HEK293 (cell line): Measurements from ENCODE around the gene ORM2.

Experiments used
- CTCF ChIA-PET: fragments of 350-600 bp; formaldehyde crosslinking; extraction: SDS; loops from one replicate; lab custom pipeline; 2021; ENCODE audit warnings: antibody characterized with exemption; lab: Yijun Ruan, JAX
- POLR2A ChIA-PET: fragments of 300-600 bp; formaldehyde crosslinking; extraction: SDS; loops from one replicate; lab custom pipeline; 2020; ENCODE audit warnings: antibody characterized with exemption, inconsistent platforms; lab: Yijun Ruan, JAX
- H3K27ac ChIP-seq: fragments of 200-500 bp; sonication (Bioruptor generic); 2 replicates; pipeline ENCODE4 v1.5.1; 2014; ENCODE audit warnings: low read depth, low read length, control low read depth, inconsistent platforms; ENCODE audit errors: extremely low read depth
- H3K36me3 ChIP-seq, 2 experiments: fragments of 200-500 bp in 1 of 2; sonication (Bioruptor generic) in 1 of 2; 1 replicate in 1 of 2; 2 replicates in 1 of 2; pipeline ENCODE4 v1.5.1; 2014 to 2017; ENCODE audit warnings: inconsistent platforms in 2 of 2, low read length in 2 of 2; ENCODE audit not compliant: control insufficient read depth in 2 of 2, insufficient read depth in 1 of 2
- H3K4me1 ChIP-seq: fragments of 200-500 bp; sonication (Bioruptor generic); 2 replicates; pipeline ENCODE4 v1.5.1; 2014; ENCODE audit warnings: mild to moderate bottlenecking, low read length, inconsistent platforms; ENCODE audit not compliant: control insufficient read depth, insufficient read depth
- H3K4me3 ChIP-seq: 2 replicates; pipeline ENCODE4 v1.5.1; 2011; ENCODE audit warnings: low read depth, mild to moderate bottlenecking, control low read depth, low read length, moderate library complexity
- H3K9me3 ChIP-seq: fragments of 200-500 bp; sonication (Bioruptor generic); 2 replicates; pipeline ENCODE4 v1.5.1; 2014; ENCODE audit warnings: low read depth, low read length, inconsistent platforms; ENCODE audit not compliant: control insufficient read depth, insufficient read depth
- BCL11A ChIP-seq: fragments of 450-650 bp; formaldehyde crosslinking; IDR thresholded peaks from 2 replicates; pipeline ENCODE4 v1.5.1; 2016; ENCODE audit warnings: low read depth, missing biosample characterization, missing genetic modification characterization
- ZBTB11 ChIP-seq: fragments of 450-650 bp; formaldehyde crosslinking; conservative IDR thresholded peaks from 2 replicates; pipeline ENCODE4 v1.5.1; 2016; ENCODE audit warnings: low read depth, missing biosample characterization, missing genetic modification characterization
- ZFHX2 ChIP-seq: fragments of 450-650 bp; formaldehyde crosslinking; conservative IDR thresholded peaks from 2 replicates; pipeline ENCODE4 v1.5.1; 2016; ENCODE audit warnings: missing biosample characterization, missing genetic modification characterization
- ZNF112 ChIP-seq: fragments of 450-650 bp; formaldehyde crosslinking; IDR thresholded peaks from 2 replicates; pipeline ENCODE4 v1.5.0; 2017; ENCODE audit warnings: missing biosample characterization, missing genetic modification characterization
- ZNF132 ChIP-seq: fragments of 450-650 bp; formaldehyde crosslinking; IDR thresholded peaks from 2 replicates; pipeline ENCODE4 v1.5.1; 2017; ENCODE audit warnings: missing biosample characterization, missing genetic modification characterization, borderline replicate concordance
- ZNF311 ChIP-seq: fragments of 450-650 bp; formaldehyde crosslinking; IDR thresholded peaks from 2 replicates; pipeline ENCODE4 v1.5.1; 2017; ENCODE audit warnings: missing biosample characterization, missing genetic modification characterization, borderline replicate concordance
- ZNF449 ChIP-seq: fragments of 450-650 bp; formaldehyde crosslinking; IDR thresholded peaks from 2 replicates; pipeline ENCODE4 v1.5.1; 2017; ENCODE audit warnings: missing biosample characterization, mild to moderate bottlenecking, missing genetic modification characterization, moderate library complexity
- ZNF530 ChIP-seq: fragments of 450-650 bp; formaldehyde crosslinking; IDR thresholded peaks from 2 replicates; pipeline ENCODE4 v1.5.1; 2016; ENCODE audit warnings: low read depth, missing biosample characterization, missing genetic modification characterization
- ZNF76 ChIP-seq: fragments of 450-650 bp; formaldehyde crosslinking; IDR thresholded peaks from 2 replicates; pipeline ENCODE4; 2016; ENCODE audit warnings: low read depth, missing biosample characterization, missing genetic modification characterization, borderline replicate concordance
- ZNF792 ChIP-seq: fragments of 450-650 bp; formaldehyde crosslinking; IDR thresholded peaks from 2 replicates; pipeline ENCODE4 v1.5.1; 2016; ENCODE audit warnings: missing biosample characterization, missing genetic modification characterization
- ZNF830 ChIP-seq: fragments of 450-650 bp; IDR thresholded peaks from 2 replicates; pipeline ENCODE4 v1.5.0; 2018; ENCODE audit warnings: missing biosample characterization, missing genetic modification characterization, low read depth, mild to moderate bottlenecking, moderate library complexity
- TF ChIP-seq, protein P1 (sequence below): fragments of 450-650 bp; formaldehyde crosslinking; IDR thresholded peaks from 2 replicates; pipeline ENCODE4 v1.5.1; 2016; ENCODE audit warnings: missing biosample characterization, missing genetic modification characterization
- TF ChIP-seq, protein P2 (sequence below): fragments of 450-650 bp; formaldehyde crosslinking; IDR thresholded peaks from 2 replicates; pipeline ENCODE4 v1.5.1; 2016; ENCODE audit warnings: missing biosample characterization, missing genetic modification characterization
- TF ChIP-seq, protein P3 (sequence below): fragments of 450-650 bp; formaldehyde crosslinking; IDR thresholded peaks from 2 replicates; pipeline ENCODE4 v1.5.1; 2016; ENCODE audit warnings: missing biosample characterization, missing genetic modification characterization

The ORM2 gene

DNA sequence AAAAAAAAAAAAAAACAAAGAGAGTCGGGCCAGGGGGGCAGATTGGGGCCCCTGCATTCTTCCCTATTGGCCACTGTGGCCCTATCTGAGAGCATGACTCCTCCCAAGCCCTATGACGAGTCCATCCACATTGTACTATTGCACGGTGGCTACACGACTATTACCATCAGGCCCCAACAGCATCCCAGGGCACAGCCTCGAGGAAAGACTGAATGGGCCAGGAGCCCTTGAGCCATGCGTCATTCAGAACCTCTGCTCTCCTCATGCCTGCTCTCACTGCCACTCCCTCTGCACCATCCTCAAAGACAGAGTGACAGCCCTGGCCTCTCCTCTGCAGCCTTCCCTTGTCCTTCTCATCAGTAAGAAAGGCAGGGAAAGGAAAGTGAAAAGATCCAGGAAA is 26.9 kb upstream of the ORM2 start (continued):
- TF ChIP-seq, protein P1, sequence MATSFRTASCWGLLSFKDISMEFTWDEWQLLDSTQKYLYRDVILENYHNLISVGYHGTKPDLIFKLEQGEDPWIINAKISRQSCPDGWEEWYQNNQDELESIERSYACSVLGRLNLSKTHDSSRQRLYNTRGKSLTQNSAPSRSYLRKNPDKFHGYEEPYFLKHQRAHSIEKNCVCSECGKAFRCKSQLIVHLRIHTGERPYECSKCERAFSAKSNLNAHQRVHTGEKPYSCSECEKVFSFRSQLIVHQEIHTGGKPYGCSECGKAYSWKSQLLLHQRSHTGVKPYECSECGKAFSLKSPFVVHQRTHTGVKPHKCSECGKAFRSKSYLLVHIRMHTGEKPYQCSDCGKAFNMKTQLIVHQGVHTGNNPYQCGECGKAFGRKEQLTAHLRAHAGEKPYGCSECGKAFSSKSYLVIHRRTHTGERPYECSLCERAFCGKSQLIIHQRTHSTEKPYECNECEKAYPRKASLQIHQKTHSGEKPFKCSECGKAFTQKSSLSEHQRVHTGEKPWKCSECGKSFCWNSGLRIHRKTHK (tag by site-specific recombination) = no peak
- TF ChIP-seq ZNF132 (tag by site-specific recombination) (no peak), ZNF792 (tag by site-specific recombination) (no peak), BCL11A (tag by site-specific recombination) (no peak), ZNF530 (no peak)
- TF ChIP-seq, protein P2, sequence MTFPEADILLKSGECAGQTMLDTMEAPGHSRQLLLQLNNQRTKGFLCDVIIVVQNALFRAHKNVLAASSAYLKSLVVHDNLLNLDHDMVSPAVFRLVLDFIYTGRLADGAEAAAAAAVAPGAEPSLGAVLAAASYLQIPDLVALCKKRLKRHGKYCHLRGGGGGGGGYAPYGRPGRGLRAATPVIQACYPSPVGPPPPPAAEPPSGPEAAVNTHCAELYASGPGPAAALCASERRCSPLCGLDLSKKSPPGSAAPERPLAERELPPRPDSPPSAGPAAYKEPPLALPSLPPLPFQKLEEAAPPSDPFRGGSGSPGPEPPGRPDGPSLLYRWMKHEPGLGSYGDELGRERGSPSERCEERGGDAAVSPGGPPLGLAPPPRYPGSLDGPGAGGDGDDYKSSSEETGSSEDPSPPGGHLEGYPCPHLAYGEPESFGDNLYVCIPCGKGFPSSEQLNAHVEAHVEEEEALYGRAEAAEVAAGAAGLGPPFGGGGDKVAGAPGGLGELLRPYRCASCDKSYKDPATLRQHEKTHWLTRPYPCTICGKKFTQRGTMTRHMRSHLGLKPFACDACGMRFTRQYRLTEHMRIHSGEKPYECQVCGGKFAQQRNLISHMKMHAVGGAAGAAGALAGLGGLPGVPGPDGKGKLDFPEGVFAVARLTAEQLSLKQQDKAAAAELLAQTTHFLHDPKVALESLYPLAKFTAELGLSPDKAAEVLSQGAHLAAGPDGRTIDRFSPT (tag by site-specific recombination) = no peak

DNA sequence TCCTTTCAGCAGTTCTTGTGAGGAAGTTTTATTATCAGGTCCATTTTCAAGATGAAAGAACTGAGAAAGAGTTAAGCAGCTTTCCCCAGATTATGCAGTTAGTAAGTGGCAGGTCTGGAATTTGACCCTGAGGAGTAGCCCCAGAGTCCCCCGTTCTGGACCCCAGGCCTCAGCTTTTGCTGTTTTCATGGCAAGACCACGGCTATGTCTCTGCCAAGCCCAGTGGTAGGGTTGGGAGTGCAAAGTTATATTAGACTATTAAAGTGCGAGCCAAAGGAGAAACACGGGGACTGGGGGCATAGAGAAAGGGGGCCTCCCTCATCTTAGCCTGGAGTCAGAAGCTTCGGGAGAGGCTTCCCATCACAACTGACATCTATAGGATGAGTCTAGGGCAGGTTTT is 26.1 kb upstream of the ORM2 start:
- Histone ChIP-seq H3K27ac (no peak overlapping the region), H3K4me3 (no peak overlapping the region), H3K9me3 (no peaks in the 10 kb centered on the region), H3K36me3 (peaks cover 0 to 4% of the 10 kb centered on the region in 2 experiments; a peak in 1 of 3 replicates), H3K4me1 (no peaks in the 10 kb centered on the region; the same call in 1 of the 2 replicates)
- ChIA-PET CTCF (no interaction called here), POLR2A (no interaction called here)
- no peak for TF ChIP-seq ZNF112 (tag by site-specific recombination)
- TF ChIP-seq, protein P3, sequence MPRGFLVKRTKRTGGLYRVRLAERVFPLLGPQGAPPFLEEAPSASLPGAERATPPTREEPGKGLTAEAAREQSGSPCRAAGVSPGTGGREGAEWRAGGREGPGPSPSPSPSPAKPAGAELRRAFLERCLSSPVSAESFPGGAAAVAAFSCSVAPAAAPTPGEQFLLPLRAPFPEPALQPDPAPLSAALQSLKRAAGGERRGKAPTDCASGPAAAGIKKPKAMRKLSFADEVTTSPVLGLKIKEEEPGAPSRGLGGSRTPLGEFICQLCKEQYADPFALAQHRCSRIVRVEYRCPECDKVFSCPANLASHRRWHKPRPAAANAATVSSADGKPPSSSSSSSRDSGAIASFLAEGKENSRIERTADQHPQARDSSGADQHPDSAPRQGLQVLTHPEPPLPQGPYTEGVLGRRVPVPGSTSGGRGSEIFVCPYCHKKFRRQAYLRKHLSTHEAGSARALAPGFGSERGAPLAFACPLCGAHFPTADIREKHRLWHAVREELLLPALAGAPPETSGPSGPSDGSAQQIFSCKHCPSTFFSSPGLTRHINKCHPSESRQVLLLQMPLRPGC = no peak
- TF ChIP-seq ZNF76 (tag by site-specific recombination) = no peak
- no peak for TF ChIP-seq ZNF830
- no peak for TF ChIP-seq ZNF311
- TF ChIP-seq ZBTB11 = no peak
- no peak for TF ChIP-seq ZFHX2 (tag by site-specific recombination)
- TF ChIP-seq ZNF449 (tag by site-specific recombination) = no peak
